Measurements from ENCODE around the gene CAMK2D.

Gene CAMK2D

DNA sequence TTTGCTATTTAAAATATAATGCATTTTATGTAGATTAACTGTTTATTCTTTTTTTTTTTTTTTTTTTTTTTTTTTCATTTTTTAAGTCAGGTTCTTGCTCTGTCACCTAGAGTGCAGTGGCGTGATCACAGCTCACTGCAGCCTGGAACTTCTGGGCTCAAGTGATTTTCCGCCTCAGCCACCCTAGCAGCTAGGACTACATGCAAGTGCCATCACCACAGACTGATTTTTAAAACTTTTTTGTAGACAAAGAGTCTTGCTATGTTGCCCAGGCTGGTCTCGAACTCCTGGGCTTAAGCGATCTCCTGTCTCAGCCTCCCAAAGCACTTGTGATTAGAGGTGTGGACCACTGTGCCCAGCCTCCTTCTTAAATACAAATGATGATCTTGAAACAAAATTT lies 159.9 kb downstream of the CAMK2D start:
- TF ChIP-seq CTCF (IDR thresholded peaks at IDR 0.05; ENCODE audit: insufficient read depth, low read length, poor library complexity, severe bottlenecking), result no peak

GRCh38 chr4:113596396-113596795 lies 165.1 kb downstream of the CAMK2D start:
- TF ChIP-seq CTCF (IDR thresholded peaks at IDR 0.05; ENCODE audit: insufficient read depth, low read length, poor library complexity, severe bottlenecking), result no peak
- DNase-seq (ENCODE audit: extremely low read depth, insufficient read length), result no peak
- H3K27me3 ChIP-seq (replicated peaks; ENCODE audit: control insufficient read depth, insufficient read depth, low read length), result no peaks in the 10 kb centered on the region
- no peak overlapping the region for H3K4me3 ChIP-seq (replicated peaks; ENCODE audit: low read depth, low read length)
- no peaks in the 10 kb centered on the region for H3K36me3 ChIP-seq (ENCODE audit: control insufficient read depth, insufficient read depth, low read length)

More for the DNA sequence above, 159.9 kb downstream of the CAMK2D start:
- DNase-seq (ENCODE audit: extremely low read depth, insufficient read length), result no peak
- H3K36me3 ChIP-seq (ENCODE audit: control insufficient read depth, insufficient read depth, low read length), result no peaks in the 10 kb centered on the region
- H3K27me3 ChIP-seq (replicated peaks; ENCODE audit: control insufficient read depth, insufficient read depth, low read length), result no peaks in the 10 kb centered on the region
- no peak overlapping the region for H3K4me3 ChIP-seq (replicated peaks; ENCODE audit: low read depth, low read length)

DNA sequence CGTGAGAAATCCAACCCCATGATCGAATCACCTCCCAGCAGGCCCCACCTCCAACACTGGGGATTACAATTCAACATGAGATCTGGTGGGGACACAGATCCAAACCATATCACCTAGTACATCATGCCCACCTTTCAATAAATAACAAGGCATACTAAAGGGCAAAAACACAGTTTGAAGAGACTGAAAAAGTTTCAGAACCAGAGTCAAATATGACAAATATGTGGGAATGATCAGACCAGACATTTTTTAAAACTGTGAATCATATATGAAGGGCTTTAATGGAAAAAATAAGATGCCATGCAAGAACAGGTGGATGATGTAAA lies 167.3 kb downstream of the CAMK2D start:
- no peaks in the 10 kb centered on the region for H3K36me3 ChIP-seq (ENCODE audit: control insufficient read depth, insufficient read depth, low read length)
- no peak overlapping the region for H3K4me3 ChIP-seq (replicated peaks; ENCODE audit: low read depth, low read length)
- H3K27me3 ChIP-seq (replicated peaks; ENCODE audit: control insufficient read depth, insufficient read depth, low read length), result no peaks in the 10 kb centered on the region
- DNase-seq (ENCODE audit: extremely low read depth, insufficient read length), result no peak
- TF ChIP-seq CTCF (IDR thresholded peaks at IDR 0.05; ENCODE audit: insufficient read depth, low read length, poor library complexity, severe bottlenecking), result no peak

GRCh38 chr4:113593400-113594230 lies 167.9 kb downstream of the CAMK2D start:
- H3K27me3 ChIP-seq (replicated peaks; ENCODE audit: control insufficient read depth, insufficient read depth, low read length), result no peaks in the 10 kb centered on the region
- no peaks in the 10 kb centered on the region for H3K36me3 ChIP-seq (ENCODE audit: control insufficient read depth, insufficient read depth, low read length)
- H3K4me3 ChIP-seq (replicated peaks; ENCODE audit: low read depth, low read length), result no peak overlapping the region
- TF ChIP-seq CTCF (IDR thresholded peaks at IDR 0.05; ENCODE audit: insufficient read depth, low read length, poor library complexity, severe bottlenecking), result no peak
- no peak for DNase-seq (ENCODE audit: extremely low read depth, insufficient read length)

- Histone ChIP-seq H3K27me3 (replicated peaks; ENCODE audit: control insufficient read depth, insufficient read depth, low read length) (no peaks in the 10 kb centered on the region), H3K4me3 (replicated peaks; ENCODE audit: low read depth, low read length) (no peak overlapping the region), H3K36me3 (ENCODE audit: control insufficient read depth, insufficient read depth, low read length) (no peaks in the 10 kb centered on the region)
- no peak for TF ChIP-seq CTCF (IDR thresholded peaks at IDR 0.05; ENCODE audit: insufficient read depth, low read length, poor library complexity, severe bottlenecking)
- no peak for DNase-seq (ENCODE audit: extremely low read depth, insufficient read length)
Observed at GRCh38 chr4:113591982-113592381, 169.6 kb downstream of the CAMK2D start.

All from GM06990 (cell line).